H9 (cell line): Measurements from ENCODE around the gene LGALS12. TPM values are rescaled to one million over a fixed set of nuclear protein-coding genes. Genes with fewer than 3 reads are reported as not detected.

ENCODE experiments used
- DNase-seq: peaks from one replicate; pipeline ENCODE4 v3.0.0-alpha.2; 2017
- H2AFZ ChIP-seq: one replicate; pipeline ENCODE4 v1.6.1; 2013; ENCODE audit warnings: mild to moderate bottlenecking, low read length, control low read depth, moderate library complexity
- H2AK5ac ChIP-seq: 2 replicates; pipeline ENCODE4 v1.6.1; 2013; ENCODE audit warnings: low read length, control low read depth, mixed read lengths; ENCODE audit not compliant: insufficient read length
- H2BK120ac ChIP-seq: one replicate; pipeline ENCODE4 v1.6.1; 2013; ENCODE audit warnings: low read depth, mild to moderate bottlenecking, low read length, control low read depth, inconsistent platforms; ENCODE audit not compliant: poor library complexity, severe bottlenecking
- H2BK12ac ChIP-seq: 2 replicates; pipeline ENCODE4 v1.6.1; 2013; ENCODE audit warnings: low read length, control low read depth, mixed read lengths, low read depth; ENCODE audit not compliant: insufficient read length
- H2BK15ac ChIP-seq: 2 replicates; pipeline ENCODE4 v1.6.1; 2013; ENCODE audit warnings: low read depth, low read length, control low read depth
- H2BK20ac ChIP-seq: one replicate; pipeline ENCODE4 v1.6.1; 2013; ENCODE audit warnings: low read depth, mild to moderate bottlenecking, low read length, control low read depth, inconsistent platforms; ENCODE audit not compliant: poor library complexity, severe bottlenecking
- H2BK5ac ChIP-seq: 2 replicates; pipeline ENCODE4 v1.6.1; 2013; ENCODE audit warnings: low read length, control low read depth, mixed read lengths; ENCODE audit not compliant: insufficient read length
- H3K14ac ChIP-seq: 2 replicates; pipeline ENCODE4 v1.6.1; 2013; ENCODE audit warnings: low read length, control low read depth; ENCODE audit not compliant: insufficient read depth
- H3K18ac ChIP-seq: 2 replicates; pipeline ENCODE4 v1.6.1; 2013; ENCODE audit warnings: low read depth, mild to moderate bottlenecking, mixed read lengths, low read length, control low read depth; ENCODE audit not compliant: insufficient read length
- H3K23ac ChIP-seq: 2 replicates; pipeline ENCODE4 v1.6.1; 2013; ENCODE audit warnings: low read length, control low read depth, mixed read lengths, low read depth; ENCODE audit not compliant: insufficient read length
- H3K23me2 ChIP-seq: 2 replicates; pipeline ENCODE4 v1.6.1; 2013; ENCODE audit warnings: low read depth, mild to moderate bottlenecking, mixed read lengths, low read length, control low read depth; ENCODE audit not compliant: insufficient read length, poor library complexity, severe bottlenecking
- H3K27ac ChIP-seq: 2 replicates; pipeline ENCODE4 v1.5.1; 2013; ENCODE audit warnings: low read length, control low read depth, mixed read lengths, low read depth; ENCODE audit not compliant: insufficient read length
- H3K27me3 ChIP-seq: 2 replicates; pipeline ENCODE4 v1.6.1; 2013; ENCODE audit warnings: low read length, control low read depth, inconsistent platforms; ENCODE audit not compliant: insufficient read depth
- H3K4ac ChIP-seq: 2 replicates; pipeline ENCODE4 v1.6.1; 2013; ENCODE audit warnings: low read depth, mild to moderate bottlenecking, control low read depth, inconsistent platforms, low read length, moderate library complexity
- H3K4me1 ChIP-seq: 2 replicates; pipeline ENCODE4 v1.6.1; 2013; ENCODE audit warnings: low read length, control low read depth, inconsistent platforms; ENCODE audit not compliant: insufficient read depth
- H3K4me2 ChIP-seq: 2 replicates; pipeline ENCODE4 v1.6.1; 2013; ENCODE audit warnings: low read length, control low read depth, mixed read lengths; ENCODE audit not compliant: insufficient read length, insufficient read depth
- H3K56ac ChIP-seq: 2 replicates; pipeline ENCODE4 v1.6.1; 2013; ENCODE audit warnings: low read depth, mild to moderate bottlenecking, mixed read lengths, low read length, control low read depth; ENCODE audit not compliant: insufficient read length
- H3K79me1 ChIP-seq: 2 replicates; pipeline ENCODE4 v1.6.1; 2013; ENCODE audit warnings: low read depth, mild to moderate bottlenecking, moderate library complexity, low read length, control low read depth, inconsistent platforms; ENCODE audit not compliant: insufficient read depth, poor library complexity, severe bottlenecking
- H3K79me2 ChIP-seq: 2 replicates; pipeline ENCODE4 v1.6.1; 2013; ENCODE audit warnings: low read length, control low read depth, inconsistent platforms; ENCODE audit not compliant: insufficient read depth
- H3K9ac ChIP-seq: 2 replicates; pipeline ENCODE4 v1.6.1; 2013; ENCODE audit warnings: low read length, control low read depth, mixed read lengths; ENCODE audit not compliant: insufficient read length; ENCODE audit errors: extremely low read depth
- H3K9me3 ChIP-seq: one replicate; pipeline ENCODE4 v1.6.1; 2013; ENCODE audit warnings: low read depth, low read length, inconsistent platforms; ENCODE audit not compliant: control insufficient read depth
- H3T11ph ChIP-seq: one replicate; pipeline ENCODE4 v1.6.1; 2013; ENCODE audit warnings: mild to moderate bottlenecking, low read length, control low read depth, inconsistent platforms
- H4K20me1 ChIP-seq: one replicate; pipeline ENCODE4 v1.6.1; 2013; ENCODE audit not compliant: control insufficient read depth, insufficient read length, insufficient read depth
- H4K5ac ChIP-seq: 2 replicates; pipeline ENCODE4 v1.6.1; 2013; ENCODE audit warnings: low read depth, mild to moderate bottlenecking, mixed read lengths, low read length, control low read depth; ENCODE audit not compliant: insufficient read length
- H4K8ac ChIP-seq: replicated peaks from 2 replicates; pipeline ENCODE4 v1.6.1; 2013; ENCODE audit warnings: low read length, control low read depth, mixed read lengths, low read depth; ENCODE audit not compliant: insufficient read length
- H4K91ac ChIP-seq: 2 replicates; pipeline ENCODE4 v1.6.1; 2013; ENCODE audit warnings: low read depth, mild to moderate bottlenecking, moderate library complexity, mixed read lengths, low read length, control low read depth; ENCODE audit not compliant: insufficient read length
- H3K27ac Mint-ChIP-seq, 3 experiments: 2 replicates in 2 of 3; 3 replicates in 1 of 3; pipeline ENCODE4 v1.8.0; 2020 to 2021; ENCODE audit warnings: mixed read lengths in 3 of 3, mild to moderate bottlenecking in 1 of 3, moderate library complexity in 1 of 3
- H3K27me3 Mint-ChIP-seq: 2 replicates; pipeline ENCODE4 v1.8.0; 2021; ENCODE audit warnings: low read depth, mild to moderate bottlenecking, moderate library complexity, mixed read lengths
- H3K36me3 Mint-ChIP-seq, 3 experiments: 2 replicates in 2 of 3; 3 replicates in 1 of 3; pipeline ENCODE4 v1.8.0; 2020 to 2021; ENCODE audit warnings: low read depth in 3 of 3, mixed read lengths in 3 of 3; ENCODE audit not compliant: insufficient read depth in 1 of 3
- H3K4me1 Mint-ChIP-seq, 2 experiments: 2 replicates each; pipeline ENCODE4 v1.8.0; 2020; ENCODE audit warnings: mixed read lengths in 2 of 2
- H3K4me3 Mint-ChIP-seq, 2 experiments: 2 replicates in 1 of 2; 3 replicates in 1 of 2; pipeline ENCODE4 v1.8.0; 2020 to 2021; ENCODE audit warnings: mild to moderate bottlenecking in 2 of 2, mixed read lengths in 2 of 2, moderate library complexity in 1 of 2
- H3K9me3 Mint-ChIP-seq, 2 experiments: 2 replicates in 1 of 2; 3 replicates in 1 of 2; pipeline ENCODE4 v1.8.0; 2020; ENCODE audit warnings: mild to moderate bottlenecking in 2 of 2, mixed read lengths in 2 of 2, moderate library complexity in 1 of 2
- CTCF ChIP-seq: fragments of 200-600 bp; sonication (generic); conservative IDR thresholded peaks from 3 replicates; pipeline ENCODE4 v1.8.0; 2021; ENCODE audit warnings: antibody characterized with exemption, mild to moderate bottlenecking
- WGBS: extraction: QIAGEN DNeasy Blood & Tissue Kit; methylation state at CpG from one replicate; pipeline ENCODE4 v1.1.7; 2013; ENCODE audit warnings: missing lambda C conversion rate, low lambda C conversion rate, mixed read lengths; ENCODE audit not compliant: insufficient read length; ENCODE audit errors: extremely low coverage; 5-methylcytosine and 5-hydroxymethylcytosine counted together
- total RNA-seq: library from RNA; stranded (reverse); gene quantifications from 2 replicates; pipeline ENCODE4 v1.2.1, GENCODE V29; 2021

Gene LGALS12
- total RNA-seq, 1 experiment from 2014 or later, result 1.9 TPM

GRCh38 chr11:63502252-63502820 is 3.5 kb upstream of the LGALS12 start:
- H3K18ac ChIP-seq, result no peak overlapping the region
- no peak overlapping the region for H2BK20ac ChIP-seq
- no peak overlapping the region for H4K5ac ChIP-seq
- H3T11ph ChIP-seq, result no peak overlapping the region
- no peaks in the 10 kb centered on the region for H3K79me1 ChIP-seq
- H4K91ac ChIP-seq, result no peak overlapping the region
- H2BK12ac ChIP-seq, result no peak overlapping the region
- H4K8ac ChIP-seq, result no peak overlapping the region
- no peak for DNase-seq
- H3K79me2 ChIP-seq, result no peaks in the 10 kb centered on the region
- no peak overlapping the region for H3K14ac ChIP-seq
- no peak overlapping the region for H2BK15ac ChIP-seq
- no peak overlapping the region for H3K4me2 ChIP-seq
- peaks cover 9% of the 10 kb centered on the region; the same call in 1 of the 2 replicates for H3K4me1 ChIP-seq
- no peak overlapping the region for H2BK5ac ChIP-seq
- Mint-ChIP-seq H3K9me3 (peaks cover 25 to 34% of the 10 kb centered on the region in 2 experiments), H3K4me3 (no peak overlapping the region), H3K27ac (no peak overlapping the region), H3K27me3 (peaks cover 5% of the 10 kb centered on the region), H3K4me1 (peaks cover 54 to 65% of the 10 kb centered on the region in 2 experiments), H3K36me3 (peaks cover 16 to 34% (median 25%) of the 10 kb centered on the region in 3 experiments)
- H4K20me1 ChIP-seq, result no peaks in the 10 kb centered on the region
- H3K56ac ChIP-seq, result no peak overlapping the region
- no peak overlapping the region for H3K4ac ChIP-seq
- no peaks in the 10 kb centered on the region for H3K27me3 ChIP-seq
- H3K23ac ChIP-seq, result no peak overlapping the region
- no peaks in the 10 kb centered on the region for H3K9me3 ChIP-seq
- no peak overlapping the region for H3K9ac ChIP-seq
- no peak overlapping the region for H2AFZ ChIP-seq
- no CpG with 5 or more reads among the region's 2 CpGs for WGBS
- no peak overlapping the region for H2AK5ac ChIP-seq
- H3K23me2 ChIP-seq, result no peaks in the 10 kb centered on the region
- H3K27ac ChIP-seq, result no peak overlapping the region
- H2BK120ac ChIP-seq, result no peak overlapping the region
- TF ChIP-seq CTCF, result no peak
